GM12891 (cell line): ENCODE results near the gene CXCL13.

ENCODE experiments used
- POLR2A ChIP-seq: IDR thresholded peaks from 2 replicates; pipeline ENCODE4 v1.6.1; 2011; ENCODE audit warnings: low read depth, low read length, control low read depth
- SPI1 ChIP-seq: IDR thresholded peaks from 2 replicates; pipeline ENCODE4 v1.6.1; 2011; ENCODE audit warnings: low read depth, low read length, control low read depth
- TAF1 ChIP-seq: IDR thresholded peaks from 2 replicates; pipeline ENCODE4 v1.6.1; 2011; ENCODE audit warnings: low read depth, low read length, control low read depth

DNA sequence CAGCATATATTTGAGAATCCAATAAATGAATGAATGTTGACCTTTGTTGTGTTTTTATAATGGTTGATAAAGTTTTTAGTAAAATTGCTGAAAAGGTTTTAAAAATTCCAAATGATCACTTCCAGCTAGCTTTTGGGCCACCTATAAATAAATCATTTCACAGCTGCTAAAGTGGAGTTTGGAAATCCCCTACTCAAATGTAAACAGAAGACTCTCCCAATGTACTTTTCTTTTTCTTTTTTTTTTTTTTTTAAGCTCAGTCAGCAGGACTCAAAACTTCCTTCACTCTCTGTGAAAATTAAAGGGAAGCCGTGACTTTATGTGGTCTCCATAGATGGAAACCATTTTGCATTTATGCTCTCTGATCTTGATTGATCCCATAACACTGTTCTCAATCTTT lies 45.2 kb downstream of the CXCL13 start:
- no peak for TF ChIP-seq TAF1
- no peak for TF ChIP-seq POLR2A
- TF ChIP-seq SPI1 = no peak
